Kidney (tissue), 22 donors: Measurements from ENCODE around the gene AVL9. TPM values are rescaled to one million over a fixed set of nuclear protein-coding genes. Genes with fewer than 3 reads are reported as not detected.
A peak's percentile ranks its signal among the peaks of the same experiment; 100 is the strongest.

ENCODE experiments used
- DNase-seq, 5 donors: peaks; one replicate each; pipeline ENCODE4 v3.0.0-alpha.2; 2013 to 2020
- FAIRE-seq: peaks from 2 replicates; lab custom pipeline; 2012; peaks lifted over from hg19 to GRCh38; lab: Jason Lieb, UNC
- H3K27ac ChIP-seq, 2 donors: one replicate each; pipeline ENCODE4 v1.7.0; 2013; ENCODE audit warnings: low read depth in 2 of 2, low read length in 2 of 2, inconsistent platforms in 1 of 2
- H3K27me3 ChIP-seq: one replicate; pipeline ENCODE4 v1.7.1; 2013; ENCODE audit warnings: low read length, inconsistent platforms; ENCODE audit not compliant: control insufficient read depth, insufficient read depth
- H3K36me3 ChIP-seq, 3 donors: one replicate each; pipeline versions ENCODE4 v1.7.0 to v1.7.1; 2013; ENCODE audit warnings: low read length in 3 of 3, control low read depth in 1 of 3, inconsistent platforms in 1 of 3; ENCODE audit not compliant: insufficient read depth in 3 of 3, control insufficient read depth in 2 of 3
- H3K4me1 ChIP-seq, 3 donors: one replicate each; pipeline versions ENCODE4 v1.7.0 to v1.7.1; 2013; ENCODE audit warnings: low read length in 3 of 3, inconsistent platforms in 1 of 3, low read depth in 1 of 3; ENCODE audit not compliant: control insufficient read depth in 2 of 3, insufficient read depth in 2 of 3
- H3K4me3 ChIP-seq, 3 donors: one replicate each; pipeline versions ENCODE4 v1.7.0 to v1.8.1; 2013; ENCODE audit warnings: low read length in 3 of 3, control low read depth in 1 of 3, inconsistent platforms in 1 of 3
- H3K9ac ChIP-seq, 3 donors: one replicate each; pipeline versions ENCODE4 v1.7.0 to v1.7.1; 2013; ENCODE audit warnings: low read length in 3 of 3, control low read depth in 1 of 3, inconsistent platforms in 1 of 3
- H3K9me3 ChIP-seq, 3 donors: one replicate each; pipeline versions ENCODE4 v1.7.0 to v1.7.1; 2013; ENCODE audit warnings: low read length in 3 of 3, control low read depth in 1 of 3, inconsistent platforms in 1 of 3; ENCODE audit not compliant: control insufficient read depth in 2 of 3, insufficient read depth in 1 of 3
- CTCF ChIP-seq: IDR thresholded peaks from 3 replicates; pipeline ENCODE4 v1.5.1; 2012; ENCODE audit warnings: mild to moderate bottlenecking, moderate library complexity, borderline replicate concordance; ENCODE audit not compliant: insufficient read depth; ENCODE audit errors: extremely low read depth
- intact Hi-C: fragments of 100-400 bp; cut with DNase I; formaldehyde crosslinking; loops from one replicate; pipeline ENCODE4 v1.11.1; 2022
- long read RNA-seq, 10 donors: library from polyadenylated mRNA in 1 of 10; unstranded in 1 of 10; transcript quantifications; one replicate each; pipeline ENCODE4 v2.0.0 and lab custom pipeline, GENCODE V29; 2021 to 2026
- polyA plus RNA-seq: library from polyadenylated mRNA; stranded (reverse); fragments of 350-450 nt; fragmentation: Illumina TruSeq; extraction: RNeasy Lipid Tissue Mini Kit (QIAGEN cat#74804); gene quantifications from one replicate; pipeline ENCODE4 v1.2.3, GENCODE V29; 2014; ENCODE audit warnings: low read depth, low replicate concordance; ENCODE audit not compliant: insufficient read depth
- total RNA-seq: library from RNA; stranded (reverse); fragmentation: NEBNext Ultra II Directional; extraction: Animal tissue kit (Norgen Biotek cat#: 25700); gene quantifications from one replicate; pipeline ENCODE4 v1.2.1, GENCODE V29; 2021
- donor health status: control.
- donor health status: control.
- donor health status: control.
- donor health status: control.
- donor health status: control.
- donor health status: DM: yes; HTN: yes; CAD: no.
- donor health status: Normal renal cell carcinoma (clear cell type).

The AVL9 gene
- total RNA-seq (39.9 TPM), polyA plus RNA-seq (7.9 TPM)
- long read RNA-seq, donor 1, full-length matches to known transcripts: 1 of 1 reads
- long read RNA-seq, donor 1, partial matches to known transcripts: 0 of 1 reads
- long read RNA-seq, donor 1, other reads (novel, unspliced or antisense): 0 of 1 reads
- long read RNA-seq, donor 2: 0 reads
- long read RNA-seq, donor 3, full-length matches to known transcripts: 2 of 2 reads
- long read RNA-seq, donor 3, partial matches to known transcripts: 0 of 2 reads
- long read RNA-seq, donor 3, other reads (novel, unspliced or antisense): 0 of 2 reads
- long read RNA-seq, donor 4, full-length matches to known transcripts: 1 of 1 reads
- long read RNA-seq, donor 4, partial matches to known transcripts: 0 of 1 reads
- long read RNA-seq, donor 4, other reads (novel, unspliced or antisense): 0 of 1 reads
- long read RNA-seq, donor 5: 0 reads
- long read RNA-seq, donor 6: 0 reads
- long read RNA-seq, donor 7, partial matches to known transcripts: 3 of 11 reads
- long read RNA-seq, donor 7, other reads (novel, unspliced or antisense): 8 of 11 reads
- long read RNA-seq, donor 8, full-length matches to known transcripts: 1 of 1 reads
- long read RNA-seq, donor 8, partial matches to known transcripts: 0 of 1 reads
- long read RNA-seq, donor 8, other reads (novel, unspliced or antisense): 0 of 1 reads
- long read RNA-seq, donor 9, partial matches to known transcripts: 19 of 19 reads
- long read RNA-seq, donor 9, other reads (novel, unspliced or antisense): 0 of 19 reads
- long read RNA-seq, donor 10, full-length matches to known transcripts: 1 of 1 reads
- long read RNA-seq, donor 10, partial matches to known transcripts: 0 of 1 reads
- long read RNA-seq, donor 10, other reads (novel, unspliced or antisense): 0 of 1 reads

DNA sequence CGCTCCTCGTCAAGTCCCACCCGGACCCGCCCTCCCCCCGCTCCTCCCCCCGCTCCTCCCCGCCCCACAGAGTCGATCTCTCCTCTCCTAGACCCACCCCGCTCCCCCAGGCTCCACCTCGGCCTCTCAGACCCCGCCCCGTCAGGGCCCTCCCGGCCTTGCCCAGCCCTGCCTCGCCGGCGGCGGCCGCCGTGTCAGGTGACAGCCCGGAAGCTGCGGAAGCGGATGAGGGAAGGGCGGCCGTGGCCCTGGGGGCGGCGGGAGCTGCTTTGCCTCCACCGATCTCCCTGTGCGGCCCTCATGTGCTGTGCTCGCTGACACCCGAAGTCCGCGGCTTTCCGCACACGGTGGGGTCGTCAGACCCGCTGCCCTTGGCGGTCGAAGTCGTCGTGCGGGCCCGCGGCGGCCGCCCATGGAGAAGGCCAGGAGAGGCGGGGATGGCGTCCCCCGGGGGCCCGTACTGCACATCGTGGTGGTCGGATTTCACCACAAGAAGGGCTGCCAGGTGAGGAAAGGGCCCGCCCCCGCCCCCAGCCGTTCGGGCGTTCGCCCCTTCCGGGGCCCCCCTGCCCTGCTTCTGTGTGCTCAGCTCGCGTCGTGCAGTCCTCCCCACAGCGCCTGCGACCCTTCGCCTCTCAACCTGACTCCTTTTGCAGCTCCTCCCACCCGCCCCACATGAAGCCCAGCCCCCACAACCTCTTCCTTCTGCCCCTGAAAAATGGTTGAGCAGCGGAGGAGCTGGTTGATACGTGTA lies at the start of gene AVL9:
AVL9 (plus strand) TSS at position 192 of the 754 bp plus-strand sequence; CDS start at position 413, 221 bp downstream.
- Histone ChIP-seq H3K27me3 (no peaks in the 10 kb centered on the region), H3K4me3 (peak within 1 kb of the TSS; percentile 88 to 96 (median 91)), H3K9ac (peak within 1 kb of the TSS; percentile 80 to 98 (median 89)), H3K27ac (peak within 1 kb of the TSS; percentile 98), H3K9me3 (no peaks in the 10 kb centered on the region), H3K4me1 (peaks cover 0 to 5% (median 4%) of the 10 kb centered on the region in 3 donors), H3K36me3 (no peaks in the 10 kb centered on the region)
- intact Hi-C loops: no loop called here
- TF ChIP-seq CTCF: no peak
- FAIRE-seq (no peak), DNase-seq (peak; percentile 98 to 100 (median 99))

DNA sequence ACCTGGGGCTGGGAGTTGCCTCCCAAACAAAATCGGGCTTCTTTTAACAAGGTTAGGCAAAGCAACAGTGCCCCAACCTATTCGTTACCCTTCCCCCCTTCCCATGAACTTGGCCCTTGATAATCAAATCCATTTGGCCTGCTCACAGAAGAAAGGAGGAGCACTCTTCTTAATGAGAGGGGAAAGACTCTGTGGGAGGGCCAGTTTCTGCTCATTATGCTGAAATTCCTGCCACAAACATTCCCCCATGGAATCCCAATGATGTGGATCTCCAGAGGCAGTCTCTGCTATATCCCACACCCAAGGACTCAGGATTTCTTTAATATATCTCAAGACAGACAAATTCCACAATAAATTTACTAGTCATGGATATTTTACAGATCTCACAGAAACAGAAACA lies 48.1 kb upstream of the AVL9 start:
- no peaks in the 10 kb centered on the region for H3K4me1 ChIP-seq
- H3K9me3 ChIP-seq: peaks cover 0 to 9% (median 0%) of the 10 kb centered on the region in 3 donors
- no peak overlapping the region for H3K9ac ChIP-seq
- H3K4me3 ChIP-seq: no peak overlapping the region
- FAIRE-seq (no peak), DNase-seq (no peak)
- H3K36me3 ChIP-seq: no peaks in the 10 kb centered on the region
- intact Hi-C loops: no loop called here
- H3K27me3 ChIP-seq: no peaks in the 10 kb centered on the region
- TF ChIP-seq CTCF: no peak
- no peak overlapping the region for H3K27ac ChIP-seq

- no peak for FAIRE-seq
- DNase-seq: no peak
- intact Hi-C loops: no loop called here
- Histone ChIP-seq H3K27me3 (no peaks in the 10 kb centered on the region), H3K4me1 (no peaks in the 10 kb centered on the region), H3K9me3 (no peaks in the 10 kb centered on the region), H3K4me3 (no peak overlapping the region), H3K36me3 (no peaks in the 10 kb centered on the region), H3K9ac (no peak overlapping the region), H3K27ac (no peak overlapping the region)
- TF ChIP-seq CTCF: no peak
Observed at GRCh38 chr7:32453341-32454011, 41.8 kb upstream of the AVL9 start.
